ENCODE measurements around the gene SDC3. TPM values are rescaled to one million over a fixed set of nuclear protein-coding genes. Genes with fewer than 3 reads are reported as not detected.

SDC3 gene
- total and polyA plus RNA-seq, 9 donors = 21.9 to 65.8 (median 43.7) TPM

DNA sequence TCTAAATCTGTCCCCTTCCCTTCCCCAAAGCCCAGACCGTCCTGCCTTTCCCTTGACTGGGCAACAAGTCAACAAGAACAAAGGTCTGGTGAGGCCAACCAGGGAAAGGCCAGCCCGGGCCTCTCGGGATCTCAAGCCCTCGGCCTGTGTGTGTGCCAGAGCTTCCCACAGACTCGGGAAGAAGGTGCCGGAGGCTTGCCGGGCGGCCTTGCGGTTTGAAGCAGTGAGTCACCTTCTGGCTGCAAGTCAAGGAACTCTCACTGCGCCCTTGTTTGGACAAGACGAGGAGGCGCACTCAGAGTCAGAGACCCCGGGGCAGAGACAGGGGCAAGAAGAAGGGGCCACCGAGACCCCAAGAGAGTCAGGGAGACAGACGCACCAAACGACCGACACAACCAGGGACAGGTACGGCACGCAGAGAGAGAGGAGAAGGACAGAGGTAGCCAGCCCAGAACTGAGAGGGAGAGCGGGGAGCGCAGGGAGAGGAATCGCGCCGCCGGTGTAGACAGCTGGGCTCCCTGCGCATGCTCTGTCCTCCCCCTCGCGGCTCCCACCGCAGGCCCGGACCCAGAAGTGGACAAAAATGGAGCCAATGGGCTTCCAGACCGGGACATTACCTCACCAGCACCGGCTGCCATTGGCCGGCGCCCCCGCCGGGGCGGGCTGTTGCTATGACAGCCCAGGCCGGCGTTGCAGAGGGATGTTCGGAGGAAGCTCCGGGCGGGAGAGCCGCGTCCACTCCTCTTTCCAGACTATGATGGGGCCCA is 84.4 kb downstream of the SDC3 start:
- DNase-seq = peak; percentile 99
- under 1% methylated on average over 44 of the region's 44 CpGs for WGBS (ENCODE audit: insufficient coverage)
- peaks cover 6% of the 10 kb centered on the region for H3K27me3 ChIP-seq (ENCODE audit: control insufficient read depth, insufficient read depth, low read length)
- peak overlapping the region; percentile 99 for H3K27ac ChIP-seq (ENCODE audit: low read length)
- no peaks in the 10 kb centered on the region for H3K36me3 ChIP-seq (ENCODE audit: control insufficient read depth, insufficient read depth, low read length)
- H3K4me1 ChIP-seq (ENCODE audit: control insufficient read depth, insufficient read depth, low read length) = peaks cover 37% of the 10 kb centered on the region
- H3K4me3 ChIP-seq (ENCODE audit: low read length) = peak overlapping the region; percentile 50
- no peaks in the 10 kb centered on the region for H3K9me3 ChIP-seq (replicated peaks; ENCODE audit: control insufficient read depth, low read depth, low read length)

DNA sequence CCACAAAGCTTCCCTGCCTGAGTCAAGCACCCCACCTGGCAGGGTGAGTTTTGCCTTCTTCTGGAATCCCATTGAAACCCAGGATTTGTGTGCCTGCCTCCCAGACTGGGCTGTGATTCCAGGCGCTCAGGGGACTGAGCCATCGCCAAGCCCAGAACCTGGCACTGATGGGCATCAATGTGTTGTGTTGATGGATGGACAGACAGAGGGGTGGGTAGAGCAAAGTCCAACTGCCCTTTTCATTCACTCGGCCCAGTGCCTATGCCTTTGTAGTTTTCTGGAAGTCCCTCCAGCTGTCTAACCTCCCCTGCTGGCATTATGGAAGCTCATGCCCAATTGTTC is 85.0 kb downstream of the SDC3 start:
- no peak for DNase-seq
- WGBS (ENCODE audit: insufficient coverage) = 60% methylated on average over 2 of the region's 3 CpGs
- peak overlapping the region; percentile 50 for H3K4me3 ChIP-seq (ENCODE audit: low read length)
- H3K27me3 ChIP-seq (ENCODE audit: control insufficient read depth, insufficient read depth, low read length) = peaks cover 6% of the 10 kb centered on the region
- H3K9me3 ChIP-seq (replicated peaks; ENCODE audit: control insufficient read depth, low read depth, low read length) = no peaks in the 10 kb centered on the region
- H3K36me3 ChIP-seq (ENCODE audit: control insufficient read depth, insufficient read depth, low read length) = no peaks in the 10 kb centered on the region
- H3K4me1 ChIP-seq (ENCODE audit: control insufficient read depth, insufficient read depth, low read length) = peaks cover 41% of the 10 kb centered on the region
- H3K27ac ChIP-seq (ENCODE audit: low read length) = peak overlapping the region; percentile 99

DNA sequence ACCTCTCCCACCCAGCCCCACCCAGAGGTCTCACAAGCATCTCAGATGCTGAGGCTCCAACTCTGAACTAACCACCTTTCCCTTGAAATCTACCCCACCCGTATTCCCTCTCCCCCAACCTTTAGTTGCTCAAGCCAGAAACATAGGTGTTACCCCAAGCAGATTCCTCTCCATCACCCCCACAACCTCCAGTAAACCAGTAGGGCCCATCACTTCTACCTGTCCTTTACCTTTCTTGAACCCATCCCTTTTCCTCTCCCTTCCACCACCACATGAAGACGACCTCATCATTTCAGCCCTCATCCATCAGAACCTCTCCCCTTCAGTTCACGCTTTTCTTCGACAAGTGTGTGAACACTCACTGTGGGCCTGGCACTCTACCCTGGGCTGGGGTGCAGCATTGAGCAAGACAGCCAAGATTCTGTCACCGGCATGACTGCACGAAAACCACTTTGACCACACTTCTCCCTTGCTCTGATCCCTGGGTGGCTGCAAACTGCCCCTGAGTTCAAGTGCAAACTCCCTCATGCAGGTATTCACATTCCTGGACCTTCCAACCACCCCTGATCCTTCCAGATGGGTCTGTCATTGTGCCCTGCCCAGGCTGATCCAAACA is 85.5 kb downstream of the SDC3 start:
- Histone ChIP-seq H3K36me3 (ENCODE audit: control insufficient read depth, insufficient read depth, low read length) (no peaks in the 10 kb centered on the region), H3K4me1 (ENCODE audit: control insufficient read depth, insufficient read depth, low read length) (peaks cover 43% of the 10 kb centered on the region), H3K4me3 (ENCODE audit: low read length) (no peak overlapping the region), H3K9me3 (replicated peaks; ENCODE audit: control insufficient read depth, low read depth, low read length) (no peaks in the 10 kb centered on the region), H3K27ac (ENCODE audit: low read length) (peak overlapping the region; percentile 99), H3K27me3 (ENCODE audit: control insufficient read depth, insufficient read depth, low read length) (peaks cover 6% of the 10 kb centered on the region)
- 76% methylated on average over 6 of the region's 6 CpGs for WGBS (ENCODE audit: insufficient coverage)
- DNase-seq = no peak

DNA sequence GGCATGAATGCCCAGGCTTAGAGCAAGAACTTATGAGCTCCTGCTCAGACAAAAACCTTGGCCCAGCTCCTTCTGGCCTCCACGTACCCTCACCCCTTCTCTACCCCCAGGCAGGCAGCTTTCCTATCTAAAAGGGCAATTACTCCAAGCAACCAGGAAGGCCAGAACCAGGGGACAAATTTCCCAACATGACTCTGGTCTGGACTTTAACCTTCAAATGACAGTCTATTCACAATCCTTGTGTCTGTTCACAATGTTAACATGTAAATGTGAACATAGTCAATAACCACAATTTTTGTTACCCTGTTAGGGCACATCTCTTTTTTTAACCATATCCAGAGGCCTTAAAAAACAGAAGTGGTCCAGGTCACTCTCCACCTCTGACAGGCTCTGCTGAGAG is 86.6 kb downstream of the SDC3 start:
- Histone ChIP-seq H3K36me3 (ENCODE audit: control insufficient read depth, insufficient read depth, low read length) (no peaks in the 10 kb centered on the region), H3K4me1 (ENCODE audit: control insufficient read depth, insufficient read depth, low read length) (peaks cover 49% of the 10 kb centered on the region), H3K27ac (ENCODE audit: low read length) (no peak overlapping the region), H3K27me3 (ENCODE audit: control insufficient read depth, insufficient read depth, low read length) (peaks cover 6% of the 10 kb centered on the region), H3K9me3 (replicated peaks; ENCODE audit: control insufficient read depth, low read depth, low read length) (no peaks in the 10 kb centered on the region), H3K4me3 (ENCODE audit: low read length) (no peak overlapping the region)
- no peak for DNase-seq
- WGBS (ENCODE audit: insufficient coverage) = 100% methylated on average over 1 of the region's 1 CpG

DNA sequence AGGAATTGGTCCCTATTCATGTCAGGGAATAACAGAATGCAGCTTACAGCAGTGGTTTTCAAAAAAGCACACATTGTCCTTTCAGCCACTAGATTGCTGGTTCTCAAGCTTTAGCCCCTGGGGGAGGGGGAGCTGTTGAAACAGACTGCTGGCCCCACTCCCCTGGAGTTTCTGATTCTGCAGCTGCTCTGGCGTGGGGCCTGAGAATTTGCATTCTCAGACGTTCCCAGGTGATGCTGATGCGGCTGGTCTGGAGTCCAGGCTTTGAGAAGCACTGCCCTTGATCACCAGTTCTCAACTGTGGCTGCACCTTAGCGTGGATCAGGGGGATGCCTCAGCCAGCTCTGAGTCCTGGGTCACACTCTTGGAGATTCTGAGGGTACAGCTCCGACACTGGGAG is 88.3 kb downstream of the SDC3 start:
- no peaks in the 10 kb centered on the region for H3K9me3 ChIP-seq (replicated peaks; ENCODE audit: control insufficient read depth, low read depth, low read length)
- peaks cover 5% of the 10 kb centered on the region for H3K27me3 ChIP-seq (ENCODE audit: control insufficient read depth, insufficient read depth, low read length)
- WGBS (ENCODE audit: insufficient coverage) = 29% methylated on average over 3 of the region's 5 CpGs
- H3K4me3 ChIP-seq (ENCODE audit: low read length) = no peak overlapping the region
- no peak overlapping the region for H3K27ac ChIP-seq (ENCODE audit: low read length)
- peaks cover 56% of the 10 kb centered on the region for H3K4me1 ChIP-seq (ENCODE audit: control insufficient read depth, insufficient read depth, low read length)
- peak; percentile 87 for DNase-seq
- H3K36me3 ChIP-seq (ENCODE audit: control insufficient read depth, insufficient read depth, low read length) = no peaks in the 10 kb centered on the region

Other genes starting within 250 kb of the SDC3 start
- gene MATN1, start 185.2 kb downstream of the SDC3 start, total RNA-seq = 0.71 TPM
- gene MATN1, start 185.2 kb downstream of the SDC3 start, polyA plus RNA-seq (ENCODE audit: insufficient read depth in 1 of 8, insufficient read length in 8 of 8, low replicate concordance in 1 of 8) = 1 to 10 TPM in 4 of 8 donors, under 1 TPM in 4; 0.77 to 2.1 (median 1.0) TPM
- 5.6 TPM for gene LAPTM5, start 151.0 kb downstream of the SDC3 start, total RNA-seq
- gene LAPTM5, start 151.0 kb downstream of the SDC3 start, polyA plus RNA-seq (ENCODE audit: insufficient read depth in 1 of 8, insufficient read length in 8 of 8, low replicate concordance in 1 of 8) = 10 to 100 TPM; 14.3 to 22.9 (median 18.2) TPM
- gene PUM1, start 157.0 kb upstream of the SDC3 start, total RNA-seq = 39.3 TPM
- 10 to 100 TPM; 39.4 to 62.5 (median 55.2) TPM for gene PUM1, start 157.0 kb upstream of the SDC3 start, polyA plus RNA-seq (ENCODE audit: insufficient read depth in 1 of 8, insufficient read length in 8 of 8, low replicate concordance in 1 of 8)

Measured in muscle of leg (tissue), 11 donors.